Amygdala (tissue), 56 donors: ENCODE results near the gene THOC6.
"Not testable (repeated sequence)": the region's sequence is repeated elsewhere in the genome, so short reads cannot be mapped to it uniquely, and the experiment has no call there.

Experiments used
- DNase-seq, 56 donors: peaks; one replicate each; lab custom pipeline; 2025; lab: John Stamatoyannopoulos, UW

Gene THOC6

GRCh38 chr16:3065742-3066439 lies 42.1 kb downstream of the THOC6 start:
- DNase-seq: no peak

- no peak for DNase-seq
These were observed 42.6 kb downstream of the THOC6 start for GRCh38 chr16:3066440-3066748.

- no peak for DNase-seq
These were observed 44.7 kb downstream of the THOC6 start for GRCh38 chr16:3068487-3068886.

GRCh38 chr16:3069146-3069545 lies 45.3 kb downstream of the THOC6 start:
- not testable (repeated sequence) for DNase-seq

- DNase-seq: no peak
These were observed 46.8 kb downstream of the THOC6 start for GRCh38 chr16:3070608-3071111.

GRCh38 chr16:3071655-3072054 lies 47.8 kb downstream of the THOC6 start:
- no peak for DNase-seq

- DNase-seq: not testable (repeated sequence)
These were observed 48.3 kb downstream of the THOC6 start for GRCh38 chr16:3072148-3072547.

- not testable (repeated sequence) for DNase-seq
These were observed 48.9 kb downstream of the THOC6 start for GRCh38 chr16:3072576-3073263.

- no peak for DNase-seq
These were observed 49.6 kb downstream of the THOC6 start for GRCh38 chr16:3073448-3073847.

- DNase-seq: no peak
These were observed 51.2 kb downstream of the THOC6 start for GRCh38 chr16:3074860-3075522.

- no peak for DNase-seq
These were observed 51.7 kb downstream of the THOC6 start for GRCh38 chr16:3075523-3075915.

GRCh38 chr16:3075946-3076345 lies 52.1 kb downstream of the THOC6 start:
- not testable (repeated sequence) for DNase-seq

- DNase-seq: no peak
These were observed 52.7 kb downstream of the THOC6 start for GRCh38 chr16:3076577-3076976.
